GM12873 (cell line): ENCODE data around the gene STIMATE.

ENCODE experiments used
- TF ChIP-seq, protein P1 (sequence below): IDR thresholded peaks from 2 replicates; pipeline ENCODE4 v1.5.1; 2012; ENCODE audit warnings: low read depth, mild to moderate bottlenecking, moderate library complexity, low read length, control low read depth; ENCODE audit not compliant: insufficient read depth; ENCODE audit errors: missing control alignments

The STIMATE gene

DNA sequence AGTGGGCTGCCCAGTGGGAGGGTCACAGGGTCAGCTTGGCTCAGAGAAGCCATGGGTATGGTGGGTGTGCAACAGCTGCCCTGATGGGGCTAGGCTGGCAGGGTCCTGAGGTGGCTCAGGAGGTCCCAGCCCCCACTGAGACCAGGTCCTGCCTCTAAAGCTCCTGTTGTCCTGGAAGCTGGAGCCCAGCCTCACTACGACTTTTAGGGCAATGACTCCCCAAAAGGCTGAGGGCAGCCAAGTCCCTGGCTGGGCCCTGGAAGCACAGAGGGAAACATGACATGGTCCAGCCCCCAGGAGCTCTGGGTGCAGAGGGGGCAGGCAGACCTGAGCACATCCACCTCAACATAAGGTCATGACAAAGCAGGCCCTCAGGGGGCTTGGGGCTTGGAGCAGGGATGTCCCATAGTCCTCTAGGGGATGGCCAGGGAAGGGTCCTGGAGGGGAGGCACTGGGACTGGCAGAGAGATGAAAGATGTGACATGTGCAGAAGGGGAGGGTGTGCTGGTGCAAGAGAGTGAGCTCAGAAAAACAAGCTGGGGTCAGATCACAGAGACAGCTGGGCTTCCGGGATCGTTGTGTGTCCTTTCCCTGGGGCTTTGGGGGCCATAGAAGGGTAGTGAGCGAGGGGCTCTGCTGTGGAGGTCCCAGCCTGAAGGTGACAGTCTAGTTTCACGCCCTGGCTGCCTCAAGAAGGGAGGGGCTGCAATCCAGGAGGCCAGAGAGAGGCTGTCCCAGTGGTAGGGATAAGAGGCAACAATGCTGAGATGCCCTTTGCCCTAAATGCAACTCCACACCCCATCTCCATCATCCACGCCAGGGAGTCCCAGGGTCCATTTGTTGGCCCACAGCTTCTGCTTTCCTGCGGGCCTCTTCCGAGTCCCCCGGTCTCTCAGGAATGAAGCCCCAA, 103.4 kb downstream of the STIMATE start:
- TF ChIP-seq, protein P1, sequence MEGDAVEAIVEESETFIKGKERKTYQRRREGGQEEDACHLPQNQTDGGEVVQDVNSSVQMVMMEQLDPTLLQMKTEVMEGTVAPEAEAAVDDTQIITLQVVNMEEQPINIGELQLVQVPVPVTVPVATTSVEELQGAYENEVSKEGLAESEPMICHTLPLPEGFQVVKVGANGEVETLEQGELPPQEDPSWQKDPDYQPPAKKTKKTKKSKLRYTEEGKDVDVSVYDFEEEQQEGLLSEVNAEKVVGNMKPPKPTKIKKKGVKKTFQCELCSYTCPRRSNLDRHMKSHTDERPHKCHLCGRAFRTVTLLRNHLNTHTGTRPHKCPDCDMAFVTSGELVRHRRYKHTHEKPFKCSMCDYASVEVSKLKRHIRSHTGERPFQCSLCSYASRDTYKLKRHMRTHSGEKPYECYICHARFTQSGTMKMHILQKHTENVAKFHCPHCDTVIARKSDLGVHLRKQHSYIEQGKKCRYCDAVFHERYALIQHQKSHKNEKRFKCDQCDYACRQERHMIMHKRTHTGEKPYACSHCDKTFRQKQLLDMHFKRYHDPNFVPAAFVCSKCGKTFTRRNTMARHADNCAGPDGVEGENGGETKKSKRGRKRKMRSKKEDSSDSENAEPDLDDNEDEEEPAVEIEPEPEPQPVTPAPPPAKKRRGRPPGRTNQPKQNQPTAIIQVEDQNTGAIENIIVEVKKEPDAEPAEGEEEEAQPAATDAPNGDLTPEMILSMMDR = no peak

DNA sequence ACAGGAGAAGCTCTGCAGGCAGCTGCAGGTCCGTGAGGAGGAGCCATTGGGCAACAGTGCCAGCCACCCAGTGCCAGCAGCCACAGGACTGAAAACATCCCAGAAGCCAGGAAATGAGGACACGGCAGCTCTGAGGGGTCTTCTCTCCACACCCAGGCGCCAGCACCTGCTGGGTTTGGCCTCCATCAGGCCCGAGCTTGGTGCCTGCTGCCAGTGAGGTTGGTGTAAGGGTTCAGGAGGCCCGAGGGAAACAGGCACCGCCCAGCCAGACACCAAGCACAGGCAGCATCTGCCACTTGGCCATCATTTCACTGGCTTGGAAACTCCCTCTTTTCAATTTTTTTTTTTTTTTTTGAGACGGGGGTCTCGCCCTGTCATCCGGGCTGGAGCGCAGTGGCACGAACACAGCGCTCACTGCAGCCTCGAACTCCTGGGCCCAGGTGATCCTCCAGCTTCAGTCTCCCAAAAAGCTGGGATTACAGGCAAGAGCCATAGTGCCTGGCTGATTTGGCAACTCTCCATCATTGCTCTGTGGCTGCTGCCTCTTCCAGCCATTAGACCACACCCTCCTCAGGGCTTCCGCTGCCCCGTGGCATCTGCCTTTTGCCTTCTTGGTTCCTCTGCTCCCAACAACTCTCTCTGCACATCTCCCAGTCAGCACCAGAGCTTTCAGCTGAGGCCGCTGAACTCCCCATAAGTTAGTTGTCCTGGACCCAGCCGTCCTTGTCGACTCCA, 104.2 kb downstream of the STIMATE start:
- TF ChIP-seq, protein P1 = no peak

DNA sequence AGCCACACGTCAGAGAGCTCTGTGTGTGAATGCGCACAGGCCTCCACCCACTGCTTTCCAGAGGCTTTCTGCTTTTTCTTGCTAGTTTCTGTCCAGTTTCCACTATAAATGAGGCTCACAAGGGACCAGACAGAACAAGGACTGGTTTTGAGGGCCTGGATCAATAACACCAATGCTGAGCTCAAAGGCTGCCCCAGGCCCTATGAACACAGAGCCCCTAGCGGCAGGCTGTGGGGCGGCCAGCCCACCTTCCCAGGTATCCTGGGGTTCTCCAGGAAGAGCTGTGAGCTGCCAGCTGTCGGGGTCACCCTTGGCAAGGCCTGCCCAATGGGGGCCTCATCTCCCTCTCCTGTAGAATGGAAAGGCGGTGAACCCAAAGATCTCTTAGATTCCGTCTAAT, 104.9 kb downstream of the STIMATE start:
- TF ChIP-seq, protein P1 = no peak

DNA sequence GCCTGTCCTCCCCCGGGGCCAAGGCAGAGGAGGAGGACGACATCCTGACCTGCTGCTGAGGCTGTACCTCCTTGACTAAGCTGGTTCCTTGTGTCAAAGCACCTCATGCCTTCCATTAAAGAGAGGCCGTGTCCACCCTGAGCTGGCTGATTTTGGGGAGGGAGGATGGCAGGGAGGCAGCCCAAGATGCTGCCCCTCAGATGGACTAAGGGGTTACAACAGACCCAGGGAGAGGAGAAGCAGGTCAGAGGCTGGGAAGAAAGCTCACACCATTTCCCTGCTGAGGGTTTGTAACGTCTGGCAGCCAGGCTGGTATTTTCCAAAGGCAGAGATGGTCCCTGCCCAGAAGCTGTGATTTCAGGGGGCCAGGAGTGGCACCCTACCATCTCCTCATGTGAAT, 105.4 kb downstream of the STIMATE start:
- TF ChIP-seq, protein P1 = no peak

DNA sequence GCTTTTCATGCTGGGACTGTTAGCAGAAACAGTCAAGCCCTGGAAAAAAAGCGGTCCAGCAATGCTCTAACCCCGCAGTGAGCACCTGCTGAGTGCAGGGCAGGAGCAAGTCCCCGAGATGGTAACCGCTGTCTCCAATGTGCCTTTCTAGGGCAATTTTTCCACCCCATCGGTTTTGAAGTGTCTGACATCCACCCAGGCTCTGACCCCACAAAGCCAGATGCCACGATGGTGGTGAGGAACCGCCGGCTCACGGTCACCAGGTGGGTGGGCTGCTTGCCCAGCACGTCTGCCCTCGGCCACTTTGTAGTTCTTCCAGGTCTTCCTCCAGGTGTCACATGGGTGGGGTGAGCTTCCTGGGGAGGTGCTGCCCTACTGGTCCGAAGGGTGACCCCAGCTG, 106.0 kb downstream of the STIMATE start:
- TF ChIP-seq, protein P1 = no peak

DNA sequence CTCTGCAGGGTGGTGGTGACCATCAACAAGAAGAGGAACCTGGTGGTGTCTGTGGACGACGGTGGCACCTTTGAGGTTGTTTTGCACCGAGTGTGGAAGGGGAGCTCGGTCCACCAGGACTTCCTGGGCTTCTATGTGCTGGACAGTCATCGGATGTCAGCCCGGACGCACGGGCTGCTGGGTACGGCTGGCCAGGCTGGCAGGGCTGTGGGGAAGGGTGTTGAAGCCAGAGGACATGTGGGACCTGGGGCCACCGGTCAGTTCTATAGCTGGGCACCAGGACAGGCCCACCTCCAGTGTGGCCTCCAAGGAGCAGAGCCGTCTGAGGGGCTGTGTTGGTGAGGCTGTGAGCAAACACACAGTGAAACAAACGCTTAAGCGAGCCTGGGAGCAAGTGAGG, 106.6 kb downstream of the STIMATE start:
- TF ChIP-seq, protein P1 = no peak

DNA sequence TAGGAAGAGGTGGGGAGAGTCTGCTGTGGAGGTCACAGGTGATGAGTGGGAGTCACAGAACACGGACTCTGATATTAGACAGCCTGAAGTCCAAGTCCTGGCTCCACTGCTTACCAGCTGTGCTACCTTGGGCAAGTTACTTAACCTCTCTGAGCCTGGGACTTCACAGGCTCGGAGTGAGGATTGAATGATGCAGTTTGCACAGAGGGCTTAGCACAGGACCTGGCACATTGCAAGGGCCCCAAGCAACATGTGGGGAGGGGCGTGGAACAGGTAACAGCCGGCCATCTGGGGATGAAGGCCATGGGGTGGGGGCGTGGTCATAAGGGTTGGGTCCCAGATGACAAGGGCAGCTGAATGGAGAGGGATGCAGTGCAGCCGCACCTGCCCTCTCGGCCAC, 107.0 kb downstream of the STIMATE start:
- TF ChIP-seq, protein P1 = no peak
